ENCODE data around the gene MIS18A.
"Not testable (repeated sequence)": the region's sequence is repeated elsewhere in the genome, so short reads cannot be mapped to it uniquely, and the experiment has no call there.

MIS18A gene

GRCh38 chr21:32278518-32279376 lies at the start of gene MIS18A:
Gene MIS18A, minus strand, starts transcription at chr21:32279049. Its CDS starts 35 bp downstream, at chr21:32279014.
- DNase-seq (ENCODE audit: low read depth in 3 of 3): peak; percentile 97 to 98 (median 98)

GRCh38 chr21:32328595-32328994 lies 49.7 kb upstream of the MIS18A start:
- no peak for DNase-seq (ENCODE audit: low read depth in 3 of 3)

GRCh38 chr21:32325706-32326105 lies 46.9 kb upstream of the MIS18A start:
- DNase-seq (ENCODE audit: low read depth in 3 of 3): no peak

DNA sequence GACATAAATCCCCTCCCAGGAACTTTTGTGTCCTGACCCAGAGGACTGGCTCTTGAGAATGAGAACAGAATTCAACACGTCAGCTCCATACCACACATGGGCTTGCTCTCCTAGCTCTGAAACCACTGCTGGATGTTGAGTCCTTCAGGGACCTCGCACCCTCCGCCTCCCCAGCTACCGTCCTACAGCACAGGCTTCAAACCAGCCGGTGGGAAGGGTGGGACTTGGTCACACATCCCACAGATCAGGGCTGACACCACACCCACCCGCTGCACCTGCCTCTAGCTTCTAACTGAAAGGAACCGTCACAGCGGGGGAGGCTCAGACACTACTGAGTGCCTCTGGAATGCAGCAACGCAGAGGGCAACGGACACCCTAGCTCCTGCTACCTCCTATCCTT lies 43.8 kb upstream of the MIS18A start:
- DNase-seq (ENCODE audit: low read depth in 3 of 3): no peak

DNA sequence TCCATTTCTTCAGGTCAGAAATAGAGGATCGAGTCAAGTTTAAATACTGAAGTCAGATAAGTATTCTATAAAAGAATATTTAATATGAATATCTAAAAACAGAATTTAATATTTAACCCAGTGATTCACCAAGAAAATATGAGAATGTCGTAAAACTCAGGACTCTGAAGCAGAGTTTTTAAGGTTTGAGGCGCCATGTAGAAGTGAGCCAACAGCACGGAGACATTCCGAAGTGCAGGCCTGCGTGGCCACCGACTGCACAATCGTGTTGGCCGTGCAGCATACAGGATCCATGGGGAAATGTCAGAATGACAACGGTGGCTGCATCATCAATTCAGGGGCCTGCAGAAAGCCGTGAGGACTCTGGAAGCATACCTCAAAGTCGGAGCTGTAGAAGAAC lies 43.3 kb upstream of the MIS18A start:
- no peak for DNase-seq (ENCODE audit: low read depth in 3 of 3)

- DNase-seq (ENCODE audit: low read depth in 3 of 3): no peak
Measured at GRCh38 chr21:32321480-32321879, 42.6 kb upstream of the MIS18A start.

DNA sequence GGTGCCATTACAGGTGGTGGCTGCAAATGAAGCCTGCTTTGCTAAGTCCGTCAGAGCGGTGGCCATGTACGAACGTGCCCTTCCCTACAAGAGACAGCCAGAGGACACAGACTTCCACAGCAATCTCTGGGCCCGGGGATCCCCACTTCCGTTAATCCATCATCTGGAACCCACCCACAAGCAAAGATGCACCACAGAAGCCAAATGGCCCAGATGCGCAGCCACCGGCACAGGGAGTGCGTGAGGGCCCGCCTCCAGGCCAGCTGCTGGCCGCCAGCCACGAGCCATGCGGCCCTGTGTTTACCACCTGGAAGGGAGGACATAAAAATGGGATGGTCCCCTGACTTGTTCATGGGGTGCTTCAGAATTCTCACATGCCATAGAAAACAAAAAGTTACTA lies 41.9 kb upstream of the MIS18A start:
- DNase-seq (ENCODE audit: low read depth in 3 of 3): no peak

- no peak for DNase-seq (ENCODE audit: low read depth in 3 of 3)
Measured at GRCh38 chr21:32320059-32320458, 41.2 kb upstream of the MIS18A start.

- DNase-seq (ENCODE audit: low read depth in 3 of 3): no peak
Measured at GRCh38 chr21:32319012-32319411, 40.2 kb upstream of the MIS18A start.

DNA sequence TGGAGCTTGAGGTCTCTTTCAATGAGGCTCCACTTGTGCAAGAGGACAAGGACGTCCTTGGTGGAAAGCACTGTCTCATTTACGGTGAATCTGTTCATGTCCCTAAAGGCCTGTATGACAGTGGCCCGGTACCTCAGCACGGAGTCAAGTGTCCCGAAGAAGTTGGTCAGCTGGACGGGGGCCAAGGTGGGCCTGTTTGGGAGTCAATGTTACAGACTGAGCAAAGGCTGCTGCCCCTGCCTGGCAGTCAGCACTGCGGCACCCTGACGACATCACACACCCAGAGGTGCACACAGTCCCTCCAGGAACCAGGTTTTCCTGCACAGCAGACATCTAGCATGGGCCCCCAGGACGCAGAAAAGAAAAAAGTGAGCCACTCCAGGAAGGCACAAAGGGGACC lies 38.9 kb upstream of the MIS18A start:
- no peak for DNase-seq (ENCODE audit: low read depth in 3 of 3)

DNA sequence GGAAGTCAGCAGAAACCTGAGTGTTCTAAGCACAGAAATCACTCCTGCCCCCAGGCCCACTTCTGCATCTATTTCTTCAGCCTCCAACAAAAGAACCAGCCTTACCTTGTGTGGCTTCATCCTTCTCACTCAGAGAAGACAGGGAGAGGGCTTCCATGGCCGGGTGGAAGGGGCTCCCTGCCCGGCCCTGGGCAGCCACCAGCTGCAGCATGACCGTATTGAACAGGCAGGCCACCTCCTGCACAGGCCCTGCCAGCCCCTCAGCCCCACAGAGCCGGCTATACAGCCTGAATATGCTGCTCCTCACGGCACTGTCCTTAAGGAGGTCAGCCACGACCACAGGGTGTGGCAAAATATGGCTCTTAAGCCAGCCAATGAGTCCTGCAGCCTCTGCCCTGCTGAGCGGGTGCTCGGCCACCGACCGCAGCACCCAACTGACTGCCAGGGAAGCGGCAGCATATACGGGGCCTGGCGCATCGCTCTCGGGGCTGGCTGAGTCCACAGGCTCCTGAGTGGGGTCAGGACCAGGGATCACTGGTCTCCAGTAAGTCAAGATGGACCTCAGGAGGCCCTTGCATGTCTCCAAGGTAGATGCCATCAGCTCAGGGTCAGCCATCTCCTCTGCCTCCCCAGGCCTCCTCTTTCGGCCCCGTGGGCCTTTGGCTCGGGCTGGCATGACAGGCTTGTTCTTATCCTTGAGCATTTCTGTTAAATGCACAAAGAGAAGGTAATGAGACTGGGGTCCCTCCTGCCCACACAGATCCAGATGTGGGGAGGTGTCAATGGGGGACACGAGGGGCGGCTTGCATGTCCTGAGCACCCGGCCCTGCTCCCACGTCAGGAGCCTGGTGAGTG lies 37.7 kb upstream of the MIS18A start:
- DNase-seq (ENCODE audit: low read depth in 3 of 3): no peak

- DNase-seq (ENCODE audit: low read depth in 3 of 3): no peak
Measured at GRCh38 chr21:32315511-32316281, 36.8 kb upstream of the MIS18A start.

GRCh38 chr21:32314806-32315205 lies 36.0 kb upstream of the MIS18A start:
- no peak for DNase-seq (ENCODE audit: low read depth in 3 of 3)

DNA sequence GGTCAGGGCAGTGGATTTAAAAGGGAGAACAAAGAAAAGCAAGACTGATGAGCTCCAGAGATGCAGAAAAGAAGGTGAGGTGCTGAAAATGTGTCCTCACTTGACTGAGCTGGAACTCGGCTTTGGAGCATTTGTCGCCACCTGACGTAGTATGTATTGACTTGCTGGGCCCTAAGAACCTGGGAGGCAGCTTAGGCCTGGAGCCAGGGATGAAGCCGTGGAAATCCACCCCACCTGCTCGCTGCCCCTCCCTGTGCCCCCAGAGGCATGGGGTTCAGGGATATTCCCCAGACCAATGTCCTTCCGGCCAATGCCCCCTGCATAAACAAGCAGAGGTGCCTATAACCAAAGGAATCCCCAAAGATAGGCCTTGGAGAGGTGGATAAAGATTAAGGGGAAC lies 34.1 kb upstream of the MIS18A start:
- no peak for DNase-seq (ENCODE audit: low read depth in 3 of 3)

DNA sequence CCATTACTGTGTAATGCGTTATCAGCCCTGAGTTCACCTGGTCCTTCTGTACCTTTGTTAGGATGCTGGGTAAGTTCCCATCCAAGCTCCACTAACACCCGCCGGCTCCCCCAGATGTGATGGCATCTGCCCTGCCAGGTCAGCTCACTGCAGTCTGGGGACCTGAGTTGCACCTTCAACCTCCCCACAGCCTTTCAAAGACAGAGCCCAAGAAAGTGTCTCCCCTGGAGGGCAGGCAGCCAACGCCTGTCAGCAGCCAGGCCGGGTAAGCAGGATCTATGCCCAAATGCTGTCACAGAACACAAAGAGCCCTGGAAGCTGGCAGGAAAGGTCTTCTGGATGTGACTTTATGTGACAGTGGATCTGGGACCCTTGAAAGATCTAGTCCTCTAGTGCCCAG lies 33.5 kb upstream of the MIS18A start:
- no peak for DNase-seq (ENCODE audit: low read depth in 3 of 3)

GRCh38 chr21:32311621-32312020 lies 32.8 kb upstream of the MIS18A start:
- DNase-seq (ENCODE audit: low read depth in 3 of 3): no peak

DNA sequence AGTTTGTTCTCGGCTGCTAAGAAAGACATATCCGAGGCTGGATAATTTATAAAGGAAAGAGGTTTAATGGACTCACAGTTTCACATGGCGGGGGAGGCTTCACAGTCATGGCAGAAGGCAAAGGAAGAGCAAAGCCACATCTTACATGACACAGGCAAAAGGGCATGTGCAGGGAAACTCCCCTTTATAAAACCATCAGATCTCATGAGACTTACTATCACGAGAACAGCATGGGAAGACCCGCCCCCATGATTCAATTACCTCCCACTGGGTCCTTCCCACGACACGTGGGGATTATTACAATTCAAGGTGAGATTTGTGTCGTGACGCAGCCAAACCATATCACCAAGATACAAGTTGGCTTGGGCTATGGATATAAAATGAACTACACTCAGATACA lies 32.1 kb upstream of the MIS18A start:
- not testable (repeated sequence) for DNase-seq (ENCODE audit: low read depth in 3 of 3)

DNA sequence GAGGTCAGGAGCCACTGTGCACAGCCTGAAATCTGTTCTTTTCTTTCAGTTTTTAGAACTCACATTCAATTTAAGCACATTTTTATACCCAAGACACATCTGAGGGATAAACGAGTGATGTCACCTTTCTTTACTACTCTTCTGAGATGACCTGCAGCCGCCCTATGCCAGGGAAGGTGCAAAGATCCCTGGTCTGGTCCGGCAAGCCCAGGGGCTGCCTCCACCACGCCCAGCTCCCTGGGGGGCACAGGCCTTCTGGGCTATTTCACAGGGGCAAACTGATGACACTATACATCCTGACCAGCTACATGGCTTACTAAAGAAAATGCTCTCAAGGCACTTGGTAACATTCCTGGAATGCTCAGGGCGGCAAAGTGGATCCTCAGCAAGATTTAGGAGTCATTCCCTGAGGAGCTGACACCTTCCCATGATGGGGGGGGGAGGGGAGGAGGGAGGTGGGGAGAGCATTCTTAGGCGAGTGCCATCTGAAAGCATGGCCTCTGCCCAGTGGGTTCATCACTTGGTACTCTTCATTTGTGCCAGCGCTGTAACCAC lies 31.1 kb upstream of the MIS18A start:
- DNase-seq (ENCODE audit: low read depth in 3 of 3): no peak

DNA sequence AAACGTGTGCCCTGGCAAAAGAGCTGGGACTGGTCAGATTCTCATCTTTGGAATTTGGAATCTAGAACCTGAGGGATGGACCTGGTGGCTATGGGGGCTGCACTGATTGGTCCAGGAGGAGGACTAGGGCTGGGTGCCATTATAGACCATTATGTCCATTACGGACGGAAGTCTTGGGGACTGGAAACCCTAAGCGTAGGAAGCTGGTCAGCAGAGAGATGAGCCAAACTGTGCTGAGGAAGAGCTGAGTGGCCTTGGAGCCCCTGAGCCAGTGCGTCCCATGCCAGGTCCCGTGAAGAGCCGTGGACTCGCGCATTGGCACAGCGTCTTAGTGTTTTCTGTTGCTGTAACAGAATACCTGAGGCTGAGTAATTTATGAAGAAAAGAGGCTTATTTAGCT lies 29.8 kb upstream of the MIS18A start:
- no peak for DNase-seq (ENCODE audit: low read depth in 3 of 3)

DNA sequence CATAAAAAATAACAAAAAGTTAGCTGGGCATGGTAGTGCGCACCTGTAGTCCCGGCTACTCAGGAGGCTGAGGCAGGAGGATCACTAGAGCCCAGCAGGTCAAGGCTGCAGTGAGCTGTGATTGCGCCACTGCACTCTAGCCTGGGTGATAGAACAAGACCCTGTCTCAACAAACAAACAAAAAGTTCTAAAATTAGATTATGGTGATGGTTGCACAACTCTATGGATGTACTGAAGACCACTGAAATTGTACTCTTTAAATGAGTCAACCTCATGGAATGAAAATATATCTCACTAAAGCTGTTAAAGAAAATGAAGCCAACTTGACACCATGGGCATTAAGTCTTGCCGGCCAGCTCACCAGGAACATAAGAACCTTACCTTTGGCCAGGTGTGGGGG lies 28.9 kb upstream of the MIS18A start:
- DNase-seq (ENCODE audit: low read depth in 3 of 3): no peak

DNA sequence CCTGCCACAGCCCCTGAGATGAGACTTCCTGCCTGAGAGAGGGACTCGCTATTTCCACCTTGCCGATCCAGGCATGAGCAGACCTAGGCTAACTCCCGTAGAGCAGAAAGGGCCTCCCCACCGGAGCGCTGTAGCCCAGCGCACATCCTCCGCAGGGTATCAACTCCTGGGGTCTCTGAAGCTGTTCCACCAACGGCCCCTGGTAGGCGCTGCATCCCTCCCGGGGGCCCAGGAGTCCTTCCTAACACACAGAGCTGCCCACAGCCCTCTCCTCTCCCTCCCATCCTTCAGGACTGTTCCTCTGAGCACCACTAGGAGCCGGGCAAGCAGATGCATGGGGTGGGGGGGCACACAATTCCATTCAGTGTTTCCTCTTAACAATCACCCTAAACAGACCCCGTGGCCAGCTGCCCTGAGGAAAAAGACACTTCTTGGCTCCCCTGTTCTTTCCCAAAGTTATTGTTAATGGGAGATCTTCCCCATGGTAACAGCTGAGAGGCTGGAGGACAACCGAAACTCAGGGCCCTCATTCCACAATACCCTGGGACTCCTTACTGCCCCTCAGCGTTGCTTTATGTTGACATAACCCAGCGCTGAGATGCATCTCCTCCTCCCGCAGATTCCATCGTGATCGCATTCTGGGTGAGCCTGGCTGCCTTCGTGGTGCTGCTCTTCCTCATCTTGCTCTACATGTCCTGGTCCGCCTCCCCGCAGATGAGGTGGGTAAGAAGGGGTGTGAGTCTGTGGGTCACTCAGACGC lies 27.4 kb upstream of the MIS18A start:
- no peak for DNase-seq (ENCODE audit: low read depth in 3 of 3)
